GM12878 (cell line): ENCODE measurements around the gene CDC37L1. TPM values are rescaled to one million over a fixed set of nuclear protein-coding genes. Genes with fewer than 3 reads are reported as not detected.

Experiments used
- CBFB ChIP-seq: IDR thresholded peaks from 2 replicates; pipeline ENCODE4 v1.6.1; 2016; ENCODE audit warnings: antibody characterized with exemption, low read depth
- CBX3 ChIP-seq: fragments of 200-600 bp; sonication (generic); IDR thresholded peaks from 2 replicates; pipeline ENCODE4 v1.6.1; 2016; ENCODE audit warnings: low read depth, borderline replicate concordance
- DPF2 ChIP-seq: fragments of 450-650 bp; IDR thresholded peaks from 2 replicates; pipeline ENCODE4 v1.6.1; 2017; ENCODE audit warnings: mild to moderate bottlenecking
- FOXM1 ChIP-seq: IDR thresholded peaks from 2 replicates; pipeline ENCODE4 v1.6.1; 2012; ENCODE audit warnings: low read depth, mild to moderate bottlenecking, inconsistent platforms, low read length, moderate library complexity
- GABPA ChIP-seq: IDR thresholded peaks from 2 replicates; pipeline ENCODE4 v1.6.1; 2014; ENCODE audit warnings: antibody characterized with exemption, low read depth, mild to moderate bottlenecking, inconsistent platforms
- GATAD2B ChIP-seq: fragments of 450-650 bp; conservative IDR thresholded peaks from 2 replicates; pipeline ENCODE4 v1.6.1; 2017; ENCODE audit warnings: low read depth, mild to moderate bottlenecking, moderate library complexity
- IKZF1 ChIP-seq: fragments of 450-650 bp; conservative IDR thresholded peaks from 2 replicates; pipeline ENCODE4 v1.6.1; 2017; ENCODE audit warnings: antibody characterized with exemption, mild to moderate bottlenecking
- KLF5 ChIP-seq: fragments of 450-650 bp; IDR thresholded peaks from 2 replicates; pipeline ENCODE4 v1.6.1; 2014; ENCODE audit warnings: mild to moderate bottlenecking; ENCODE audit not compliant: partially characterized antibody
- MTA3 ChIP-seq: IDR thresholded peaks from 2 replicates; pipeline ENCODE4 v1.6.1; 2012; ENCODE audit warnings: low read length, inconsistent platforms, borderline replicate concordance
- MYC ChIP-seq: IDR thresholded peaks from 2 replicates; pipeline ENCODE4 v1.6.1; 2011; ENCODE audit warnings: mild to moderate bottlenecking, low read length, moderate library complexity, inconsistent platforms; ENCODE audit not compliant: insufficient read depth, insufficient replicate concordance, insufficient read length, severe bottlenecking
- NR2C2 ChIP-seq: IDR thresholded peaks from 2 replicates; pipeline ENCODE4 v1.6.1; 2011; ENCODE audit warnings: borderline replicate concordance, low read depth; ENCODE audit not compliant: control insufficient read depth, insufficient read length
- PML ChIP-seq: IDR thresholded peaks from 2 replicates; pipeline ENCODE4 v1.6.1; 2012; ENCODE audit warnings: low read length, inconsistent platforms
- POLR2A ChIP-seq: IDR thresholded peaks from 2 replicates; pipeline ENCODE4 v1.6.1; 2011; ENCODE audit warnings: low read depth, mild to moderate bottlenecking, low read length
- RB1 ChIP-seq: fragments of 450-650 bp; formaldehyde crosslinking; IDR thresholded peaks from 2 replicates; pipeline ENCODE4 v1.6.1; 2017; ENCODE audit warnings: mild to moderate bottlenecking, borderline replicate concordance
- RUNX3 ChIP-seq: IDR thresholded peaks from 2 replicates; pipeline ENCODE4 v1.6.1; 2012; ENCODE audit warnings: low read length, inconsistent platforms
- SMAD5 ChIP-seq: IDR thresholded peaks from 2 replicates; pipeline ENCODE4 v1.6.1; 2016; ENCODE audit warnings: antibody characterized with exemption, low read depth
- STAT1 ChIP-seq: fragments of 450-650 bp; conservative IDR thresholded peaks from 2 replicates; pipeline ENCODE4 v1.6.1; 2014; ENCODE audit warnings: antibody characterized with exemption, mild to moderate bottlenecking
- STAT3 ChIP-seq: IDR thresholded peaks from 2 replicates; pipeline ENCODE4 v1.6.1; 2011; ENCODE audit warnings: low read depth, low read length, improper control_type of control experiment
- TAF1 ChIP-seq: IDR thresholded peaks from 2 replicates; pipeline ENCODE4 v1.6.1; 2011; ENCODE audit warnings: mild to moderate bottlenecking, low read depth, low read length, borderline replicate concordance
- YY1 ChIP-seq: IDR thresholded peaks from 2 replicates; pipeline ENCODE4 v1.6.1; 2011; ENCODE audit warnings: low read depth, mild to moderate bottlenecking, low read length
- polyA plus RNA-seq, 11 experiments: library from polyadenylated mRNA; depleted of rRNA in 4 of 11; unstranded in 6 of 11; stranded (reverse) in 5 of 11; fragments of >200 nt; fragmentation: Nextera tagmentation in 4 of 11; fragmentation: Illumina TruSeq in 1 of 11; extraction: Ambion mirVana in 4 of 11; extraction: Trizol in 1 of 11; gene quantifications; 1 replicate in 1 of 11; 2 replicates in 10 of 11; pipeline versions ENCODE4 v1.2.1 to v1.2.3, GENCODE V29; 2011 to 2016; ENCODE audit warnings: inconsistent platforms in 2 of 11, missing spikeins in 2 of 11, low read depth in 1 of 11
- total RNA-seq, 4 experiments: library from RNA; depleted of rRNA in 3 of 4; stranded (reverse); fragments of >200 nt in 3 of 4; fragmentation: Illumina TruSeq in 1 of 4; extraction: Trizol in 1 of 4; gene quantifications; 2 replicates each; pipeline versions ENCODE4 v1.2.1 to v1.2.3, GENCODE V29; 2013 to 2021
- TF ChIP-seq, protein P1 (sequence below), 3 experiments: IDR thresholded peaks in 2 of 3; conservative IDR thresholded peaks in 1 of 3; 2 replicates each; pipeline ENCODE4 v1.5.1; 2011; ENCODE audit warnings: low read depth in 3 of 3, low read length in 3 of 3, mild to moderate bottlenecking in 3 of 3, control low read depth in 2 of 3, moderate library complexity in 2 of 3, inconsistent platforms in 1 of 3, mixed read lengths in 1 of 3; ENCODE audit not compliant: control insufficient read depth in 2 of 3, insufficient read depth in 1 of 3; ENCODE audit errors: extremely low read depth in 1 of 3
- TF ChIP-seq, protein P2 (sequence below): fragments of 450-650 bp; IDR thresholded peaks from 2 replicates; pipeline ENCODE4 v1.6.1; 2018; ENCODE audit warnings: borderline replicate concordance, mild to moderate bottlenecking; ENCODE audit not compliant: partially characterized antibody
- TF ChIP-seq, protein P3 (sequence below): IDR thresholded peaks from 2 replicates; pipeline ENCODE4 v1.6.1; 2012; ENCODE audit warnings: low read depth, low read length, improper control_type of control experiment
- TF ChIP-seq, protein P4 (sequence below): fragments of 450-650 bp; IDR thresholded peaks from 2 replicates; pipeline ENCODE4 v1.6.1; 2016; ENCODE audit warnings: mild to moderate bottlenecking

CDC37L1 gene
- total and polyA plus RNA-seq, 10 of the 15 experiments (the other 5 are each of a cell fraction or from before 2014, with no cell fraction given), result 2.2 to 16.6 (median 8.2) TPM

DNA sequence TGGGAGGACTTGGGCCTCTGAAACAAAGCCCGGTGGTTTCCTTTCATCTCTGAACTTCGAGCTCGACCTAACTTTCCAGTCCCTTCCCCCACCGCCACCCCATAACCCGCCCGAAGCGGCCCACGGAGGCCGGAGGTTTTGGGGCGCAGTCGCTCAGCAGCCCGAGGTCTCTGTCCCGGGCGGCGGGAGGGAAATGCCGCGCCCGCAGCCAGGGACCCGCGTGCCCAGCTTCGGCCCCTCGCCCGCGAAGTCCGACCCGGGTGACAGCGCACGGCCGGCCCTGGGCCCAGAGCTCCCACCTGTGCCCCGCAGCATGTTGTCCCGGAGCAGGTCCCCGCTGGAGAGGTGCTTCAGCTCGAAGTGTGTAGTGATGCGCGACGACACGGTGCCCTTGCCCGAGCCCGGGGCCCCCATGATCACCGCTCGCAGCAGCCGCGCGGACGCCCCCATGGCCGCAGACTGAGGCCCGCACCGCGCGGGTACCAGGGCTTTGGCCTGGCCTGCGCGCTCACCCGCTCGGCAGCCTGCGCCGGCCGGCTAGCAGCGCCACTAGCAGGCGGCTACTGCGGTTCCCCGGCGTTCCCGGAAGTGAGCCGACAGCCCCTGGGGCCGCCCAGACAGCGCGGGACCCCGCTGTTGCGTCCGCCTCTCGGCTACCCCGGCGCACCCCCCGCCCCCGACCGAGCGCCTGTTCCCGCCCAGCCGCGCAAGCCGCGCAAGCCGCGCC, 61.4 kb downstream of the CDC37L1 start, which contains the start of gene AK3 (continued):
- peak; percentile 40; the same call in 1 of the 2 replicates for TF ChIP-seq CBFB
- no peak for TF ChIP-seq GABPA
- peak; percentile 62; the same call in 1 of the 2 replicates for TF ChIP-seq RB1
- TF ChIP-seq, protein P1, sequence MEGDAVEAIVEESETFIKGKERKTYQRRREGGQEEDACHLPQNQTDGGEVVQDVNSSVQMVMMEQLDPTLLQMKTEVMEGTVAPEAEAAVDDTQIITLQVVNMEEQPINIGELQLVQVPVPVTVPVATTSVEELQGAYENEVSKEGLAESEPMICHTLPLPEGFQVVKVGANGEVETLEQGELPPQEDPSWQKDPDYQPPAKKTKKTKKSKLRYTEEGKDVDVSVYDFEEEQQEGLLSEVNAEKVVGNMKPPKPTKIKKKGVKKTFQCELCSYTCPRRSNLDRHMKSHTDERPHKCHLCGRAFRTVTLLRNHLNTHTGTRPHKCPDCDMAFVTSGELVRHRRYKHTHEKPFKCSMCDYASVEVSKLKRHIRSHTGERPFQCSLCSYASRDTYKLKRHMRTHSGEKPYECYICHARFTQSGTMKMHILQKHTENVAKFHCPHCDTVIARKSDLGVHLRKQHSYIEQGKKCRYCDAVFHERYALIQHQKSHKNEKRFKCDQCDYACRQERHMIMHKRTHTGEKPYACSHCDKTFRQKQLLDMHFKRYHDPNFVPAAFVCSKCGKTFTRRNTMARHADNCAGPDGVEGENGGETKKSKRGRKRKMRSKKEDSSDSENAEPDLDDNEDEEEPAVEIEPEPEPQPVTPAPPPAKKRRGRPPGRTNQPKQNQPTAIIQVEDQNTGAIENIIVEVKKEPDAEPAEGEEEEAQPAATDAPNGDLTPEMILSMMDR (IDR thresholded peaks at IDR 0.05 in 2 of 3, conservative IDR thresholded peaks at IDR 0.05 in 1 of 3; ENCODE audit: control insufficient read depth in 2 of 3, extremely low read depth in 1 of 3, insufficient read depth in 1 of 3, low read depth in 3 of 3, low read length in 3 of 3), result peak in 2 of 3 experiments; percentile 9 to 54; a peak in 3 of 6 replicates
- peak; percentile 83 for TF ChIP-seq IKZF1
- peak; percentile 97 for TF ChIP-seq GATAD2B
- peak; percentile 79 for TF ChIP-seq KLF5
- no peak for TF ChIP-seq MTA3
- TF ChIP-seq, protein P2, sequence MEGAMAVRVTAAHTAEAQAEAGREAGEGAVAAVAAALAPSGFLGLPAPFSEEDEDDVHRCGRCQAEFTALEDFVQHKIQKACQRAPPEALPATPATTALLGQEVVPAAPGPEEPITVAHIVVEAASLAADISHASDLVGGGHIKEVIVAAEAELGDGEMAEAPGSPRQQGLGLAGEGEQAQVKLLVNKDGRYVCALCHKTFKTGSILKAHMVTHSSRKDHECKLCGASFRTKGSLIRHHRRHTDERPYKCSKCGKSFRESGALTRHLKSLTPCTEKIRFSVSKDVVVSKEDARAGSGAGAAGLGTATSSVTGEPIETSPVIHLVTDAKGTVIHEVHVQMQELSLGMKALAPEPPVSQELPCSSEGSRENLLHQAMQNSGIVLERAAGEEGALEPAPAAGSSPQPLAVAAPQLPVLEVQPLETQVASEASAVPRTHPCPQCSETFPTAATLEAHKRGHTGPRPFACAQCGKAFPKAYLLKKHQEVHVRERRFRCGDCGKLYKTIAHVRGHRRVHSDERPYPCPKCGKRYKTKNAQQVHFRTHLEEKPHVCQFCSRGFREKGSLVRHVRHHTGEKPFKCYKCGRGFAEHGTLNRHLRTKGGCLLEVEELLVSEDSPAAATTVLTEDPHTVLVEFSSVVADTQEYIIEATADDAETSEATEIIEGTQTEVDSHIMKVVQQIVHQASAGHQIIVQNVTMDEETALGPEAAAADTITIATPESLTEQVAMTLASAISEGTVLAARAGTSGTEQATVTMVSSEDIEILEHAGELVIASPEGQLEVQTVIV, result peak; percentile 30
- TF ChIP-seq PML, result peak; percentile 68; the same call in 1 of the 2 replicates
- TF ChIP-seq STAT3, result no peak
- peak; percentile 91; the same call in 1 of the 2 replicates for TF ChIP-seq DPF2
- TF ChIP-seq CBX3, result no peak
- peak; percentile 58; the same call in 1 of the 2 replicates for TF ChIP-seq SMAD5
- TF ChIP-seq MYC, result peak; percentile 32
- peak; percentile 81 for TF ChIP-seq YY1
- peak; percentile 42; the same call in 1 of the 2 replicates for TF ChIP-seq STAT1
- peak; percentile 78 for TF ChIP-seq RUNX3
- TF ChIP-seq, protein P3, sequence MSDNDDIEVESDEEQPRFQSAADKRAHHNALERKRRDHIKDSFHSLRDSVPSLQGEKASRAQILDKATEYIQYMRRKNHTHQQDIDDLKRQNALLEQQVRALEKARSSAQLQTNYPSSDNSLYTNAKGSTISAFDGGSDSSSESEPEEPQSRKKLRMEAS, result peak; percentile 51
- TF ChIP-seq FOXM1, result 0 out of 2 replicates have a peak, but pooled peaks have one; percentile 28
- peak; percentile 82 for TF ChIP-seq TAF1
- TF ChIP-seq, protein P4, sequence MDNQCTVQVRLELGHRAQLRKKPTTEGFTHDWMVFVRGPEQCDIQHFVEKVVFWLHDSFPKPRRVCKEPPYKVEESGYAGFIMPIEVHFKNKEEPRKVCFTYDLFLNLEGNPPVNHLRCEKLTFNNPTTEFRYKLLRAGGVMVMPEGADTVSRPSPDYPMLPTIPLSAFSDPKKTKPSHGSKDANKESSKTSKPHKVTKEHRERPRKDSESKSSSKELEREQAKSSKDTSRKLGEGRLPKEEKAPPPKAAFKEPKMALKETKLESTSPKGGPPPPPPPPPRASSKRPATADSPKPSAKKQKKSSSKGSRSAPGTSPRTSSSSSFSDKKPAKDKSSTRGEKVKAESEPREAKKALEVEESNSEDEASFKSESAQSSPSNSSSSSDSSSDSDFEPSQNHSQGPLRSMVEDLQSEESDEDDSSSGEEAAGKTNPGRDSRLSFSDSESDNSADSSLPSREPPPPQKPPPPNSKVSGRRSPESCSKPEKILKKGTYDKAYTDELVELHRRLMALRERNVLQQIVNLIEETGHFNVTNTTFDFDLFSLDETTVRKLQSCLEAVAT, result no peak
- TF ChIP-seq NR2C2, result no peak
- peak; percentile 92 for TF ChIP-seq POLR2A
